GM18907 (cell line): Measurements from ENCODE around the gene SUN3.
"Not testable (repeated sequence)": the region's sequence is repeated elsewhere in the genome, so short reads cannot be mapped to it uniquely, and the experiment has no call there.

ENCODE experiments used
- ATAC-seq: cut with Tn5 transposase; IDR thresholded peaks from one replicate; pipeline ENCODE4 v1.9.1; 2021; ENCODE audit warnings: mild to moderate bottlenecking, moderate library complexity; ENCODE audit not compliant: unreplicated experiment

The SUN3 gene

DNA sequence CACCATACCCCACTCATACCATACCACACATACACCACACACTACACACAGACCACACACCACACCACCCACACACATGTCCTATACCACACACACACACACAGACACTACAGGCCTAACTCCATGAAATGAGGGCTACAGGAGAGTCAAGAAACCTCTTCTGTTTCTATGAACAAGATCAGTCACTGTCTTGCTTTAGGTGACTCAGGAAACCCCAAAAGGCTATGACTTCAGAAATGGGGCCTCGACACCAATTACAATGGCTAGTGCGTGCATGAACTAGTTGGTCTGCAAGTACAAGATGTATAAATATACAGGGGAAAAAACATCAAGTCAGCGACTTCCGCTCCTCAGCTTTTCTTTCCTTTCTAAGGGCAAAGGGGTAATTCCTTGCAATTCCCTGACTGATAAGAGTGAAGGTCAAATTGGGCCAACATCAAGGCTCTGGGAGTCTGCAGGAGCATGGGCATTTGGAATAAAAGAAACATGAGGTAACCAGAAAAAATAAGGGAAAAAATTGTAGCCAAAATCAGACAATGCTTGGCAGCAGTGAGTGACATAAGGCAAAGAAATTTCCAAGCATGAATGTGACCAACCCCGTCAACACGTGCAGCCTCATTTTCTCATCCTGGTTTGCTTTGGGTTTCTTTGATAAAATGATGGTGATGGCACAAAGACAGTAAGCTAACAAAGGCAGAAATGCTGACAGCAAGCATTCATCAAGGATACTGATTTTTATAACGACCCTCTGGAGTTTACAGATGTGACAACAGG is 82.1 kb downstream of the SUN3 start:
- ATAC-seq = no peak

DNA sequence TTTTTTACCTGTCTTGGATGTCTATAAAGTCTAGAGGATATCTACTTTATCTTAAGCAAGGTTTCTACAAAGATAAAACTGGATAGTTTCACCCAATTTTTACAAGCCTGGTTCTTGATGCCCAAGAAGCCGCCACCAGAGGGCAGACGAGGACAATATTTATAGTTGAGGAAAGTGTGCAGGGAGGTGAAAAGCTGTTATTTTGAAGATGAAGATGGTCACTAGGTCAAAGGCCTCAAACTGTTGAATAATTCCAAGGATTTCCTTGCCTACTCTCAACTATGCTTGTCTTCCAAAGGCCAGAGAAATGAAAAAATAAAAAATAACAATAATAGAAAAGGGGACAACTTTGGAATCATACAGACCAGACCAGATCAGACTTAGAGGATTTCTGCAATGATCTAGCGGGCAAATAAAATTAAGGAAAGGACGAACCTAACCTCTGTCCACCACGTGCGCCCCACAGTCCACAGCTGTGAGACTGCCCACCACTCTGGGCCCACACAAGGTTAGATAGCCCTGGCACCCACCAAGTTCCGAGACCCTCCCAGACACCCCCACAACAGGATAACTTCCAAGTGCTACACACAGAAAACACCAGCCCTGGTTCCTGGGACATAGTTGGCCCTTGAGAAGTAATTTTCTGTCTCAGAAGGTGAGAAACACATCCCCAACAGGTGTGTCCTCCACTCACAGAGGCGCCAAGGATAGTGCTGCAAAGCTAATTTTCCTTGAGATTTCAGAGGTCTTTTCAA is 83.5 kb downstream of the SUN3 start:
- ATAC-seq = peak; percentile 65

DNA sequence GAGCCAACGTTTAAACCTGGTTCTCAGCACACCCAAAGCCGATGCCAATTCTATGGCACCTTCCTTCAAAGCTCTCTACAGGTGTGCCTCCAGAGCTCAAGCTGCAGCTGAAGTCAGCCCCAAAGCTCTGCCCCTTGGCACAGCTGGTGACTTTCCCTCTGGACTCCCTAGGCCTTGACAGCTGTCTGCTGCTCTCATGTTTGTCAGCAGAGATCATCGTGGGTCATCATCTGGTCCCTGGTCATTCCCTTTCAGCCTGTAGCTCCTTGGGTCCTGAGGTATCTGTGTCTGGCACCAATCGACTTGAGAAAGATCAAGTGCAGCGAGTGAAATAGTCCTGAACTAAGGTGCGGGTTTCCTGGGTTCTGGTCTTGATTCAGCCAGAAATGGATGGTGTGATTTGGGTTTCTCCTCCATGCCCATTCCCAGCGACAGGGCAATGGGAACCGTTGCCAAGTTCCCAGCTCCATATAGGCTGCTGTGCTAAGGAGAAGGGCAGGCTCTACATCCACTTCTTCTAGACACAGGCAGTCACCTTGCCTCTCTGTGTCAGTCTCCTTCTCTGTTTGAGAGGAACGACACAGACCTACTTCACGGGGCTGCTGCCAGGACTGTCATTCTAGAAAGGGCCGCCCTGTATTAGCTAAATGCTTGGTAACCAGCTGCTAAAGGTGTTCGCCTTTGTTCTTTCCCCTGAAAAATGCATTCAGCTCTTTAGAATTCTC is 84.2 kb downstream of the SUN3 start:
- peak; percentile 7 for ATAC-seq

DNA sequence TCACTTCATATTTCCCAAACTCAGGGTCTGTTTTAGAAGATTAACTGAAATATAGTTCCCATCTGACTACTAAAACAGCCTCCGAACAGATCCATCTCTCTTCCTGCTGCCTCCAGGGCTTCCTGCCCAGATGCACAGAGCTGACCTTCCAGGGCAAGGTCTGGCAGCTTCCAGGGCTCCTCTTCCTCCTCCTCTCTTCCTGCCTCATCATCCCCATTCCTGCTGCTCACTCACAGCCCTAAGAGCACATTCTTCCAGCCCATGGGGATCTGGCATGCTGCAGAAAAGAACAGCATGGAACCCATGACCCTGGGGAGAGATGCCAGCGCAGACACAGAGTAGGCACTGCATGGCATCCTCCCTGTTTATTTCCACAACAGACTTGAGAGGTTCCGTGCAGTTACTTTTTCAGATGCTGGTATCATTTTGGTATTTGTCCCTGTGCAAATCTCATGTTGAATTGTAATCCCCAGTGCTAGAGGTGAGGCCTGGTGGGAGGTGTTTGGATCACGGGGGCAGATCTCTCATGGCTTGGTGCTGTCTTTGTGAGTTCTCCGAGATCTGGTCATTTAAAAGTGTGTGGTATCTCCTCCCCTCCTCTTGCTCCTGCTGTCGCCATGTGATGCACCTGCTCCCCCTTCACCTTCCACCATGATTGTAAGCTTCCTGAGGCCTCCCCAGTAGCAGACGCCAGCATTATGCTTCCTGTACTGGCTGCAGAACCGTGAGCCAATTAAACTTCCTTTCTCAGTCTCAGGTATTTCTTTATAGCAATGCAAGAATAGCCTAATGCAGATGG is 85.0 kb downstream of the SUN3 start:
- ATAC-seq = no peak

DNA sequence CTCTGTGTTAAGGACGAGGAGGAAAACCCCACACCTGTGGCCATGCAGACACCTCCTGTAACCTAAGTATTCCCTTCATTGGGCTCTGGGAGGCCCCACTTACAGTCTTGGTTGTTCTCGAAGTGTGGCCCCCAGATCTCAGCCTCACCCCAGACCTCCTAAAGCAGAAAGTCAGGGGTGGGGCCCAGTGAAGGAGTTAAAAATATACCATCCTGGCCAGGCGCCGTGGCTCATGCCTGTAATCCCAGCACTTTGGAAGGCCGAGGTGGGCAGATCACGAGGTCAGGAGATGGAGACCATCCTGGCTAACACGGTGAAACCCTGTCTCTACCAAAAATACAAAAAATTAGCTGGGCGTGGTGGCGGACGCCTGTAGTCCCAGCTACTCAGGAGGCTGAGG is 86.3 kb downstream of the SUN3 start:
- ATAC-seq = not testable (repeated sequence)

DNA sequence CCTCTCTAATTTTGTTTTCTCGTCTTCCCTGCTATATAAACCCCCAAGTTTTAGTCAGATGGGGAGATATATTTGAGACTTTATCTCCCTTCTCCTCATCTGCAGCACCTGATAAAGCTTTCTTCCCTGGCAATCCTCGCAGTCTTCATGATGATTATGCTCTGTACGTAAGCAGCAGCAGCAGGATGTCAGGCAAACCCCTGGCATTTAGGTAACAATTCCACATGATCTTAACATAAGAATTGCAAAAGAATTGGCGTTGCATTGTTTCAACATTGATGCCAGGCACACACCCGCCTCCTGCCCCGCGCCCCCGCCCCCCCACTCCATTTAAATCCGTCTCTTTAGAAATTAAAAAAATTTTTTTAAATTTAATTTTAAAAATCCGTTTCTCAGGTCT is 86.8 kb downstream of the SUN3 start:
- ATAC-seq = no peak

DNA sequence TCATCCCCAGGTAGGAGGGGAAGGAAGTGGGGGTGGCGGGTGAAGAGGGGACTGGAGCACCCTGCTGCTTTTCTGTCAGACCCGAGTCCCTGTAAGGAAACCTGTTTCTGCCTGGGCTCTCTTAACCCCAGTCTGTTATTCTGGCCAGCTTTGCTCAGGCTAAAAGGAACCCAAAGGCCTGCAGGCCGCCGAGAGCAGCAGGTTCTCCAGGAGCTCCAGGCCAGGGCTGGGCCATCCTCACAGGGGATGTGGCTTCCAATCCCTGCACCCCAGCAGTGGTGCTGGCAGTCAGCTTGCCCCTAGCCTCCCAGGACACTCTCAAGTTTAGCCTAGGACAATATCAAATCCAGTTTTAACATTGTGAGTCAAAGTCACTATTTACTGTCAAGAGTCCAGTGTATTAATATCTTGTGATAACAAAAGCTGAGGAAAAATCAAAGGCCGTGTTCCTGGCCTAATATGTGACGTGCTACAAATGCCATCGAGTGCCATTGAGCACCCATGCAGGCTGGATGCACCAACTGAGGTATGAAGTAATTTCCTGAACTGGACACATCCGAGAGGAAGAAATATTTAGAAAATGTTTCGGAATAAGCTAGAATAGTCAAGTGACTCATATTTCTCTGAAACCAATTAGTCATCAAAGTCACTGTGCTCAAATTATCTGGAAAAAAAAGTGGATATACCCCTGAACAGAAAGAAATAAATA is 87.6 kb downstream of the SUN3 start:
- no peak for ATAC-seq

DNA sequence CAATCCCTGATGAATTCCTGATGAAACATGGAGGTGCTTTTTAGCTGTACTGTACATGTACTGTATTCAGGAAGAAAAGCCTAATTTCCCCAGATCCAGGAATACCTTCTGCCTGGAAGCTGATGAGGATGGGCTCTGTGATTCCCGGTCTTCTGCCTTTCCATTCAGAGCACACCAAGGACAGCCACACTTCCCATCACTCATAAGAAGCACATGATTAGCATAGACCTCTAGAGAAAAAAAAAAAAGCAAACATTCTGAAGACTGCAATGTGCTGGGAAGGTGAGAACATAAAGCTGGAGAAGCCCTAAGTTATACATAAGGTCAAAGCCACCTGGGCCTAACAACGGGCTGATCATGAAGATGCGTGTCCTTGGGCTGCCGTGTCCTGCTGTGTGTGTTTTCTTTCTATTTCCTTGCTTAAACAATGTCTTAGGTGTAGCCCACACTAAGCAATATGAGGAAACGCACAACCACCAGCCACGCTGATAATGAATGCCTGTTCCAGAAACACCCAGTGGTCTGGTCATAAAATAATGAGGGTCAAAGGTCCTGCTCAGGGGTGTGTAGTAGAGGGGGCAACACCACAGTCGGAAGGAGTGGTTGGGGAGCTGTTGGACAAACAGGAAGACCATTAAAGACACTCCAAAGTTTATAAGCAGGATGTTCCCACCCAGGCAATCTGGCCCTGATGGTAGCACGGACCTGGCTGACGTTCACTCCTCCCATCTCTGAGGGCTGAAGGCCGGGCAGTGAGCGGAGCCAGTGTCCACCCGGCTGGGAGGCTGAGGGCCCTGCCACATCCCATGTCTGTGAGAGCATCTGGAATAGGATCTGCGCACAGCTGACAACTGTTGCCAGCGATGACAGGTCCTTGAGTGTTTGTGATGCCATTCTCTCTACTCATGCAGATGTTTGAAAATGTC is 88.6 kb downstream of the SUN3 start:
- no peak for ATAC-seq

DNA sequence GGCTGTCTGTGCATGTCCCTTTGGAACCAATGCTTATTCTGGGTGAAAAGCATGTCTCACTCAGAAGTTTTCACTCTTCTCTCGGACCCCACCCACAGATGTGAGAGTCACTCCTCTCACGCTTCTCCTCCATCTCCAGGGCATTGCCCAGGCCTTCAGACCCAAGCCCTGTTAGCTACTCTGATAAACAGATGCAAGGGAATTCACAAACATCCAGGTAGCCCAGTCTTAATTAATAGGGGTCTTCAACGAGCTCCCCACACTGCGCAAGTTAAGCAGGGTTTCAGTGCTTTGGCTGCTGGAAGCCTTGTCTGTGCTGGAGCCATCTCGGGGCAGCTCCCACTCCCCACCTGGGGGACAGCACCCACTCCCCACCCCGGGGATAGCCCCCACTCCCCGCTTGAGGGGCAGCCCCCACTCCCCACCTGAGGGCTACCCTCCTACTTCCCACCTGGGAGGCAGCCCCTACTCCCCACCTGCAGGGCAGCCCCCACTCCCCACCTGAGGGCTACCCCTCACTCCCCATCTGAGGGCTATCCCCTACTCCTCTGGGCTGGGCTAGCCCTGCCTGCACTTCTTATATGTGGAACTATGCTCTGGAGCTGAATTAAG is 89.4 kb downstream of the SUN3 start:
- ATAC-seq = no peak

DNA sequence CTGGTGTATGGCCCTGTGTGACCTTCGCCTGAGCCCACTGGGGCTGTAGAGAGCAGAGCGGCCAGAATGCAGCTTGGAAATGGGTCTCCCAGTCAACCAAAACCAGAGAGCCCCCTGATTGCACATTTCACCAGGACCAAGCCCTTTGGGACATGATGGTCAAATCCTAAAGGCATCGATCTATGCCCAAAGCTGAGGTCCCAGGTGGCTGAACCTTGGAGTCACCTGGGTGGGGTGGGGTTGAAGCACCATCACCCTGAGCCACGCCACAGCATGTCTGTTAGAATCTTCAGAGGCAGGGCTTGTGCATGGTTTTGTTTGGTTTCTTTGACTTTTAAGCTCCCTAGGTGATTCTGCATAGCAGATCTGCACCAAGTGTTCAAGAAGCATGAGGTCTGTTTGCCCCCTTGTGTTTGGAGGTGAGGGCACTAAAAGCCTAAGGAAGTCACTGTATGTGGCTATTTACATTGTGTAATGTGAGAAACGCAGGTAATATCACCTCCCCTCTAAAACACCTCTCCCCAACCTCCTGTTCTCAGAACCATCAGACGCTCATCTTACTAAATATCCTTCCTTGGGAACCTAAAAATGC is 90.2 kb downstream of the SUN3 start:
- no peak for ATAC-seq

DNA sequence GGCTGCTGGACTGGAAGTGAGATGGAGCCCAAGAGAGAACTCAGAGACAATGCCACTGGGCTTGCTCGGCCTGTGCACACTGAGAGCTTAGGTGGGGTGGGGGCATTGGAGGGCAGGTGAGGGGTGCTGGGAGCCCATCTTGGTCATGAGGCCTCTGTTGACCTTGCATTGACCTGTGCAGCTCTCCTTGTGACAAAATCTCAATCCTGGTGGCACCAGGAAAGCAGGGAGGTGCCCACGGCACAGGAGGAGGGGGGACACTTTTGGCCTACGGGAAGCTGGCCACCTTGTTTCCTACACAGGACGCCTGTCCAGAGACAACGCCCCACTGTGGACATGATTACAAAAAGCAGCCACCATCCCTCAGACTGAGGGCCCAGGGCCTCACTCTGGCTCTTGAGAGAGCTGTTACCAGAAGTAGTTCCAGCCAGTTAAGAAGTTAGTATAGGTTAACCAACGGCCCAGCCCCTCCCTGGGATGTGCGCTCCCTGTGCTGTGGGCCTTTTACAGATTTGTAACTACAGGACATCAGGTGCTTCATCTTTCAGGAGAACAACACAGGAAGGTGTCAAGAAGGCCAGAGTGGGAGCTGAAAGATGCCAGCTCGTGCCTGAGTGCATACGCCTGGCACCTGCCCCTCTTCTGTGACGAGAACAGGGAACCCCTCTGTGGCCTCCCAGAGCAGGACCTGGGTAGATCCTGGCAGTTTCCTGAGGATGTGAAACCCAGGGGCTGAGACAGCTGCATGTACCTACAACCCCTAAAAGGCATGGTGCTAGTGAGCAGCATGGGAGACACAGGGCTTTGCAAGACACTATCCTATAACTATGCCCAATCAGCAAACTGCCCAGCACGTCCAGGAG is 91.0 kb downstream of the SUN3 start:
- ATAC-seq = peak; percentile 73
